CD4-positive, alpha-beta T cell treated with Interleukin-6 at 100 ng/mL for 8 hours (primary cell): ENCODE results near the gene KRIT1.
"Not testable (repeated sequence)": the region's sequence is repeated elsewhere in the genome, so short reads cannot be mapped to it uniquely, and the experiment has no call there.

Source experiments
- DNase-seq: peaks from one replicate; pipeline ENCODE4 v3.0.0-alpha.2; 2020; ENCODE audit warnings: mixed read lengths, low spot score

KRIT1 gene

GRCh38 chr7:92246360-92247101 lies 817 bp upstream of the KRIT1 start:
- DNase-seq, result peak; percentile 3

- DNase-seq, result no peak
Measured at GRCh38 chr7:92244808-92245486, 767 bp downstream of the KRIT1 start.

DNA sequence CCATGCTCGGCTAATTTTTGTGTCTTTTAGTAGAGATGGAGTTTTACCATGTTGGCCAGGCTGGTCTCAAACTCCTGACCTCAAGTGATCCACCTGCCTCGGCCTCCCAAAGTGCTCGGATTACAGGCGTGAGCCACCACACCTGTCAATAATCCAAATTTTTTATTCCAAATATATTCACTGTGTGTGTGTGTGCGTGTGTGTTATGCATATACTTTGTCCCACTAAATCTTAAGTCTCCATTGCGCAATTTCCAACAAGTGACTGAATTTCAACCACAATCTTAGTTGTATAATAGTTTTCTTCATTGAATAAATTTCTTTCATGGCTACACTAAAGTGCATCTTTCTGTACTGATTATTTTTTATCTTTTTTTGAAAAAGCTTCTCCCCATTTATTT lies 2.7 kb downstream of the KRIT1 start:
- no peak for DNase-seq

GRCh38 chr7:92230547-92230946 lies 15.2 kb downstream of the KRIT1 start:
- DNase-seq, result no peak

DNA sequence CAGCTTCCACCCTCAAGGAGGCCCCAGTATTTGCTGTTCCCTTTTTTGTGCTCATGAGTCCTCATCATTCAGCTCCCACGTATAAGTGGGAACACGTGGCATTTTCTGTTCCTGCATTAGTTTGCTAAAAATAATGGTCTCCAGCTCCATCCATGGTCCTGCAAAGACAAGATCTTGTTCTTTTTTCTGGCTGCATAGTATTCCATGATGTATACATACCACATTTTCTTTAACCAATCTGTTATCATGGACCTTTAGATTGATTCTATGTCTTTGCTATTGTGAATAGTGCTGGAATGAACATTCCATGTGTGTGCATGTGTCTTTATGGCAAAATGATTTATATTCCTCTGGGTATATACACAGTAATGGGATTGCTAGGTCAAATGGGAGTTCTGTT lies 17.0 kb downstream of the KRIT1 start:
- no peak for DNase-seq

GRCh38 chr7:92228100-92228499 lies 17.6 kb downstream of the KRIT1 start:
- no peak for DNase-seq

DNA sequence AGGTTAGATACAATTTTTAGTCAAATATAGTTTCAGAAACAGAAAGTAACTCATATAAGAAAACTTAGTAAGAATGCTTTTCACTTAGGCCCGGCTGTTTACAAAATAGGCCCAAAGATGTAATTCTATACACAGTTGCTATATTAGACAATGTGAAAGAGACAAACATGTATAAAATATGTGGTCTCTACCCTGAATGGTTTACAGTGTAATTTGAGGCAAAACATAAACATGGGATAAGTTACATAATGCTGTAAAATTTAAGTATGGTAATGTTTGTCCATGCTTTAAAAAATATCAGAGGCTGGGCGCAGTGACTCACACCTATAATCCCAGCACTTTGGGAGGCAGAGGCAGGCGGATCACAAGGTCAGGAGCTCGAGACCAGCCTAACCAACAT lies 18.7 kb downstream of the KRIT1 start:
- no peak for DNase-seq

GRCh38 chr7:92221766-92222165 lies 23.9 kb downstream of the KRIT1 start:
- DNase-seq, result no peak

DNA sequence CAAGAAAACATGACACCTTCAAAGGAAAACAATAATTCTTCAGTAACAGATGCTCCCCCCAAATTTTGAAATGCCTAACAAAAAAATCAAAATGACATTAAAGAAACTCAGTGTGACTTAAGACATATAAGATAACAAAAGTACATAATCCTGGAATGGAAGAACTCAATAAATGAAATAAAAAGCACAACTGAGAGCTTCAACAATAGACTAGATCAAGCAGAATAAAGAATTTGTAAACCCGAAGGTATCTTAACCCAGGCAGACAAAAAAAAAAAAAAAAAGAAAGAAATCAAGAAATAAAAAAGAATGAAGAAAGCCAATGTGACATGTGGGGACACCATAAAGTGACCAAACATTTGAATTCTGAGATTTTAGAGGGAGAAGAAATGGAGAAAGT lies 39.0 kb downstream of the KRIT1 start:
- no peak for DNase-seq

DNA sequence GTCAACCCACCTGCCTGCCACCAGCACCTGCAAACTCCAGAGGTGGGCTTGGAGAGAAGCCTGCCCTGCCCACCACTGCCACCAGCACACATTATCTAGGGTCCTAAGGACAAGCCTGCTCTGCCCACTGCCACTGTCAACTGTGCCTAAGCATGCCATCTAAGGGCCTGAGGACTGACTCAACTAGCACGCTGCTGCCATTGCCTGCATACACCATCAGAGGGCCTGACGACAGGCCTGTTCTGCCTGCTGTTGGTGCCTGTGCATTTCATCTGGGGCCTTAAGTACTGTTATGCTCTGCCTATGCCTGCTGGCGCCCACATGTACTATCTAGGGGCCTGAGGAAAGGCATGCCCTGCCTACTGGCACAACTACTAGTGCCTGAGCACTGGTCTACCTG lies 39.7 kb downstream of the KRIT1 start:
- DNase-seq, result no peak

GRCh38 chr7:92200791-92201190 lies 44.9 kb downstream of the KRIT1 start:
- DNase-seq, result no peak

DNA sequence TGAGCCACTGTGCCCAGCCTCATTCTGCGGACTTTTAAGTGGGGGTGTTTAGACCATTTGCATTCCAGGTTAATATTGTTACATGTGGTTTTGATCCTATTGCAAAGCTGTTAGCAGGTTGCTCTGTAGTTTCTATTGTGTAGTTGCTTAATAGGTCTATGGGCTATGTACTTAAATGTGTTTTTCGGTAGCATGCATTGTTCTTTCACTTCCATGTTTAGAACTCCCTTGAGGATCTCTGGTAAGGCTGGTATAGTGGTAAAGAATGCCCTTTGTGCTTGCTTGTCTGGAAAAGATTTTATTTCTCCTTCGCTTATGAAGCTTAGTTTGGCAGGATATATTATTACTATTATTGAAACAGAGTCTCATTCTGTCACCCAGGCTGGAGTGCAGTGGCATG lies 53.4 kb downstream of the KRIT1 start:
- DNase-seq, result no peak

DNA sequence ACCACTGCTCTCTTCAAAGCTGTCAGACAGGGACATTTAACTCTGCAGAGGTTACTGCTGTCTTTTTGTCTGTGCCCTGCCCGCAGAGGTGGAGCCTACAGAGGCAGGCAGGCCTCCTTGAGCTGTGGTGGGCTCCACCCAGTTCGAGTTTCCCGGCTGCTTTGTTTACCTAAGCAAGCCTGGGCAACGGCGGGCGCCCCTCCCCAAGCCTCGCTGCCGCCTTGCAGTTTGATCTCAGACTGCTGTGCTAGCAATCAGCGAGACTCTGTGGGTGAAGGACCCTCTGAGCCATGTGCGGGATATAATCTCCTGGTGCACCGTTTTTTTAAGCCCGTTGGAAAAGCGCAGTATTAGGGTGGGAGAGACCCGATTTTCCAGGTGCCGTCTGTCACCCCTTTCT lies 56.5 kb downstream of the KRIT1 start:
- not testable (repeated sequence) for DNase-seq

- not testable (repeated sequence) for DNase-seq
Measured at GRCh38 chr7:92184294-92184693, 61.4 kb downstream of the KRIT1 start.

DNA sequence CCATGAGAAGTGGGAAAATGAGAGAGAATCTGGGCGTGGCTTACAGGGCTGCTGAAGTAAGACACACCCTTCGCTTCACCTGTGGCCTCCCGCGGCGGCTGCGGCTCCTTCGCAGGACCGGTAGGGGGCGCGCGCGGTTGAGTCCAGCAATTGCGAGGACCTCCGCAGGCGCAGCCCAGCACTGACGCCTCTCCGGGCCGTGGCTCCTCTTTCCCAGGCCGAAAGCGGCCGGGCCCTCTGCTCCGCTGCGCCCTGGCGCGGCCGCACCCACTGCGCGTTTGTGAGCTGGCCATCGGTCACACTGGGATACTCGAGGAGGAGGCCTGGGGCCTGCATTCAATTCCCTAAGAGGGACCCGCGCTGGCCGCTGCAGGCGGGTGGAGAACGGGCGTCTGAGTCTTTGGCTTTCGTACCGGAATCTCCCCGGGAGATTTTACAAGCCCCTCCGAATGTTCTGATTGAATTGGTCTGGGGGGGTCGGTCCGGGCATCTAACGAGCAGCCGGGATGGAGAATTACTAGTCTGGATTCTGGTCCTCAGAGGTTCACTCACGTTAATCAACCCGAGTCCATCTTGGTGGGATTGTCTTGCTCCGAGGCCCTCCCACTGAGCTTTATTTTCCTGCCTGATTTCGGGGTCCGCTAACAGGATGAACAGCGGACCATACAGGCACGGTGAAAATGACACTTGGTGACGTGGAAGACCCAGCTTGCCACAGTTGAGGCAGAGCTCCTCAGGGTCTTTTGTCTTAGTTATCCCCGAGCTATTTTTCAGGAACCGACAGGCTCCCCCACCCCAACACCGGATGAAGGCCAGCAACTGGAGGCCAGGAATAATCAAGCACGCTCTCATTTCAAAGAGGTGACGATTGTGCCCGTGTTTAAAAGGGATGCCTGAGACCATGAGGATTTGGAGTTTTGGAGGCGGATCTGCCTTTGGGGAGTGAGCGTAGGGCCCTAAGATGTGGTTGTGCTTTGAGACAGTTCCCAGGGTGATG lies 66.5 kb downstream of the KRIT1 start, which contains the start of gene LRRD1:
Gene LRRD1 (minus strand): TSS at position 215 of the 997 bp plus-strand sequence. CDS start 13,940 bp downstream, outside the sequence.
- peak; percentile 88 for DNase-seq

DNA sequence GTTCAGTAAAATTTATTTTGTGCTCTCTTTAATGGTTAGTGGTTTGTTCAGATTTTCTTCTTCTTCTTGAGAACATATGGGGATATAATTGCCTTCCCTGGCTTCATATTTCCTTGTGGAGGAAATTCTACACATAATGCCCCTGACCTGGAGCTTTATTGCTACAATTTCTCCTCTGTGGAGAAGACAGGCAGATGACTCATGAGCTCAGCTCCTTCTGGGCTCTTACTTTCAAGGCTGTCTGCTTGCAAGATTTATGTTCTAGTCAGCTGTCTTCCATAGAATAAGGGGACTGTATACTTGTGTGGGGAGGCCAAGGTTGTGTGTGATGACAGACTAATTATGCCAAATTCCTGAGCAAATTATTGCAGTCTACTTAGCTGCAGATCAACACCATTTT lies 68.4 kb downstream of the KRIT1 start:
- DNase-seq, result no peak

GRCh38 chr7:92169529-92169928 lies 76.2 kb downstream of the KRIT1 start:
- DNase-seq, result not testable (repeated sequence)

- DNase-seq, result no peak
Measured at GRCh38 chr7:92161271-92161670, 84.4 kb downstream of the KRIT1 start.

DNA sequence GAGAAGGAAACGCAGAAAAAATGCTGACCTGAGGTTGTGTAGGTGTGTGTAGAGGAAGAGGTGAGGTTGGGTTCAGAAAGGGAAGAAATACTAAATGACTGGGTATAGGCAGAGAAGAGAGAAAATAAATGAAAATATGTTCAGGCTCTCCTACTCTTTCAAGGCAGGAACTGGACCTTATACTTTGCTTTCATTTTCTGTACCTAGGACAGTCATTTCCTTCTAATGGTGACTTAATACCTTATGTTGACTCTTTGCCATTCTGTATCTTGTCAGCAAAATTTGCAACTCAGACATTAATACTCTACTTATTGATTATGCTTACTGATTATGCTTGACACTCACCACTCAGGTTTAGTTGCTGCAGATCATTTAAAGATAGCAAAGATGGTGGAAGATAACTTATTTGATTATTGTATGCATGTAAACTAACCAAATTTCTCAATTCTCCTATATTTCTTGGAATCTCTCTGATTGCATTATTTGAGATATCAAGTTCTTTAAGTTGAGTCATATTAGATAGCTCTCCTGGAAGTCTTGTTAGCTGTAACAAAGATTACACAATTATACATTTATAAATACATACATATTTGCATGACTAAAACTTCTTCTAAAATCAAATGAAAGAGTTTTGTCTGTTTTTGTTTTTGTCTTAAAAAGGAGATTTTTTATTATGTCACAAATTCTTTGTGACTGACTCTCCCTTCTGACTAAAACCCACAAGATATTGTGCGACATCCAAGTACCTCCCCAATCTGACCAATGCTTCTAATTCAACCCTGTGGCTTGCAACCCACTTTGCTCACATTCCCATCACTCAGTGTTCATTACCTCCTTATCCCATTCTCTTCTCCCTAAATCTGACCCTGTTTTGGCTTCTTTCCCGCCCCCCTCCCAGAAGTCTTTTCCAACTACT lies 86.8 kb downstream of the KRIT1 start:
- no peak for DNase-seq

DNA sequence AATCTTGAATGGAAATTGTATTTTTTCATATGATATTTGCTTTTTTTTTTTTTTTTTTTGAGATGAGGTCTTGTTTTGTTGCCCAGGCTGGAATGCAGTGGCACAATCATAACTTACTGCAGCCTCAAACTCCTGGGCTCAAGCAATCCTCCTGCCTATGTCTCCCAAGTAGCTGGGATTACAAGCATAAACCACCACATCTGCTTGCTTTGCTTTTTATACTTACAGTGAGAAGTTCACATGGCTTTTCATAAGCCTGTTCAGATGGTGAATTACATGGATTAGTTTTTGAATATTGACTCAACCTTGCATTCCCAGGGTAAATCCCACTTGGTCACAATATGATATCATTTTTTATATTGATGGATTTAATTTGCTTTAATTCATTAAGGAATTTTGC lies 88.7 kb downstream of the KRIT1 start:
- DNase-seq, result no peak

DNA sequence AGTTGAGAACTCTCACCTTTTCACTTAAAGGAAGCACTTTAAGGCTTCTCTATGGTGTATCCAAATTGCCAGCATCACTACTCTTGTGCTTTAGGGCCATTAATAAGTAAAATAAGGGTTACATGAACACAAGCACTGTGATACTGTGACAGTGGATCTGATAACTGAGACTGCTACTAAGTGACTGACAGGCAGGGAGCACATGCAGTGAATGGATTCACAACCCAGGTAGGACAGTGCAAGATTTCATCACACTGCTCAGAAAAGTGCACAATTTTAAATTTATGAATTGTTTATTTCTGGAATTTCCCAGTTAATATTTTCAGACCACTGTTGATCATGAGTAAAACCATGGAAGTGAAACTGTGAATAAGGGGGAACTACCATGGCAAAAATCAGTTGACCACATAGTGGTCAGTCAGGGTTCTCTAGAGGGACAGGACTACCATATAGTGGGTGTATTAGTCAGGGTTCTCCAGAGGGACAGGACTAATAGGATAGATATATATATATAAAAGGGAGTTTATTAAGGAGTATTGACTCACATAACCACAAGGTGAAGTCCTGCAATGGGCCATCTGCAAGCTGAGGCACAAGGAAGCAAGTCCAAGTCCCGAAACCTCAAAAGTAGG lies 90.5 kb downstream of the KRIT1 start:
- DNase-seq, result no peak
